Activated CD8-positive, alpha-beta T cell treated with anti-CD3 and anti-CD28 coated beads for 36 hours (primary cell): ENCODE results near the gene WDPCP. TPM values are rescaled to one million over a fixed set of nuclear protein-coding genes. Genes with fewer than 3 reads are reported as not detected.

Experiments used
- ATAC-seq: fragments of 200-7000 bp; cut with Tn5 transposase; one replicate; pipeline ENCODE4 v1.10.0; 2021; ENCODE audit warnings: mild to moderate bottlenecking, moderate library complexity
- CTCF ChIA-PET: fragments of 350-600 bp; sonication (Branson Sonifier 250); formaldehyde crosslinking; loops from one replicate; lab custom pipeline; 2021; ENCODE audit warnings: antibody characterized with exemption; lab: Charles Lee
- POLR2A ChIA-PET: fragments of 350-600 bp; sonication (Branson Sonifier 250); formaldehyde crosslinking; loops from one replicate; lab custom pipeline; 2021; ENCODE audit warnings: antibody characterized with exemption; lab: Charles Lee
- DNase-seq: peaks from one replicate; pipeline ENCODE4 v3.0.0-alpha.2; 2020
- H3K27ac Mint-ChIP-seq: one replicate; pipeline ENCODE4 v1.8.0; 2021; ENCODE audit warnings: mild to moderate bottlenecking, mixed read lengths
- H3K27me3 Mint-ChIP-seq: one replicate; pipeline ENCODE4 v1.8.0; 2021; ENCODE audit warnings: mixed read lengths
- H3K36me3 Mint-ChIP-seq: one replicate; pipeline ENCODE4 v1.8.0; 2021; ENCODE audit warnings: low read depth, mixed read lengths
- H3K4me1 Mint-ChIP-seq: one replicate; pipeline ENCODE4 v1.8.0; 2021; ENCODE audit warnings: low read depth, mixed read lengths
- H3K4me3 Mint-ChIP-seq: one replicate; pipeline ENCODE4 v1.8.0; 2021; ENCODE audit warnings: mild to moderate bottlenecking, moderate library complexity, mixed read lengths
- H3K9me3 Mint-ChIP-seq: one replicate; pipeline ENCODE4 v1.8.0; 2021; ENCODE audit warnings: mixed read lengths
- CTCF ChIP-seq: fragments of 200-600 bp; IDR thresholded peaks from one replicate; pipeline ENCODE4 v1.8.0; 2022; ENCODE audit warnings: antibody characterized with exemption, mild to moderate bottlenecking
- intact Hi-C: fragments of 100-400 bp; cut with micrococcal nuclease; formaldehyde crosslinking; loops from one replicate; pipeline ENCODE4 v1.10.0; 2022
- total RNA-seq, 2 experiments: library from RNA; stranded (reverse); gene quantifications; one replicate each; pipeline ENCODE4 v1.2.3, GENCODE V29; 2021

WDPCP gene
- total RNA-seq, 2 experiments from 2014 or later = 5.0 to 5.8 TPM

- ATAC-seq (no peak), DNase-seq (no peak)
- no peak for TF ChIP-seq CTCF
- Mint-ChIP-seq H3K4me1 (peaks cover 4% of the 10 kb centered on the region), H3K27ac (no peak overlapping the region), H3K36me3 (peaks cover 25% of the 10 kb centered on the region), H3K9me3 (peaks cover 18% of the 10 kb centered on the region), H3K27me3 (no peaks in the 10 kb centered on the region), H3K4me3 (no peak overlapping the region)
- CTCF ChIA-PET = interaction anchor here (0.6 to 1.9 kb wide), 14 partner anchors 8 to 959 kb away, joined by 3 to 15 read pairs (median 4); no protein-coding TSS in a partner anchor
- intact Hi-C loops = no loop called here
- POLR2A ChIA-PET = no interaction called here
These were observed 163.2 kb downstream of the WDPCP start for GRCh38 chr2:63425079-63425416.

- no peak overlapping the region for H3K27ac Mint-ChIP-seq
- ChIA-PET POLR2A (no interaction called here), CTCF (interaction anchor here (0.6 to 1.9 kb wide), 17 partner anchors 8 to 958 kb away, joined by 3 to 15 read pairs (median 4); no protein-coding TSS in a partner anchor)
- peaks cover 22% of the 10 kb centered on the region for H3K36me3 Mint-ChIP-seq
- ATAC-seq = peak; percentile 87
- intact Hi-C loops = no loop called here
- H3K4me1 Mint-ChIP-seq = peaks cover 4% of the 10 kb centered on the region
- TF ChIP-seq CTCF = peak; percentile 72
- DNase-seq = peak; percentile 11
- H3K9me3 Mint-ChIP-seq = peaks cover 16% of the 10 kb centered on the region
- H3K27me3 Mint-ChIP-seq = no peaks in the 10 kb centered on the region
- H3K4me3 Mint-ChIP-seq = no peak overlapping the region
These were observed 163.8 kb downstream of the WDPCP start for GRCh38 chr2:63424329-63425078.

GRCh38 chr2:63422556-63422955 is 165.7 kb downstream of the WDPCP start:
- H3K4me3 Mint-ChIP-seq = no peak overlapping the region
- no peak for ATAC-seq
- CTCF ChIA-PET = no interaction called here
- intact Hi-C loops = no loop called here
- peaks cover 7% of the 10 kb centered on the region for H3K36me3 Mint-ChIP-seq
- POLR2A ChIA-PET = no interaction called here
- peaks cover 3% of the 10 kb centered on the region for H3K9me3 Mint-ChIP-seq
- TF ChIP-seq CTCF = no peak
- peaks cover 4% of the 10 kb centered on the region for H3K4me1 Mint-ChIP-seq
- no peak overlapping the region for H3K27ac Mint-ChIP-seq
- H3K27me3 Mint-ChIP-seq = no peaks in the 10 kb centered on the region
- DNase-seq = no peak

GRCh38 chr2:63408530-63408929 is 179.7 kb downstream of the WDPCP start:
- Mint-ChIP-seq H3K9me3 (no peaks in the 10 kb centered on the region), H3K27me3 (no peaks in the 10 kb centered on the region), H3K27ac (no peak overlapping the region), H3K4me3 (no peak overlapping the region), H3K4me1 (no peaks in the 10 kb centered on the region), H3K36me3 (peaks cover 6% of the 10 kb centered on the region)
- POLR2A ChIA-PET = no interaction called here
- ATAC-seq = no peak
- no peak for DNase-seq
- TF ChIP-seq CTCF = no peak
- CTCF ChIA-PET = no interaction called here
- intact Hi-C loops = no loop called here

GRCh38 chr2:63406641-63407040 is 181.6 kb downstream of the WDPCP start:
- DNase-seq = no peak
- TF ChIP-seq CTCF = no peak
- CTCF ChIA-PET = no interaction called here
- Mint-ChIP-seq H3K4me1 (no peaks in the 10 kb centered on the region), H3K27ac (no peak overlapping the region), H3K36me3 (peaks cover 16% of the 10 kb centered on the region), H3K4me3 (no peak overlapping the region), H3K27me3 (no peaks in the 10 kb centered on the region), H3K9me3 (peaks cover 3% of the 10 kb centered on the region)
- no peak for ATAC-seq
- intact Hi-C loops = no loop called here
- POLR2A ChIA-PET = no interaction called here
